ENCODE results near the gene MRNIP. TPM values are rescaled to one million over a fixed set of nuclear protein-coding genes. Genes with fewer than 3 reads are reported as not detected.

The MRNIP gene
- total RNA-seq, 1 experiment from 2014 or later: 36.2 TPM

DNA sequence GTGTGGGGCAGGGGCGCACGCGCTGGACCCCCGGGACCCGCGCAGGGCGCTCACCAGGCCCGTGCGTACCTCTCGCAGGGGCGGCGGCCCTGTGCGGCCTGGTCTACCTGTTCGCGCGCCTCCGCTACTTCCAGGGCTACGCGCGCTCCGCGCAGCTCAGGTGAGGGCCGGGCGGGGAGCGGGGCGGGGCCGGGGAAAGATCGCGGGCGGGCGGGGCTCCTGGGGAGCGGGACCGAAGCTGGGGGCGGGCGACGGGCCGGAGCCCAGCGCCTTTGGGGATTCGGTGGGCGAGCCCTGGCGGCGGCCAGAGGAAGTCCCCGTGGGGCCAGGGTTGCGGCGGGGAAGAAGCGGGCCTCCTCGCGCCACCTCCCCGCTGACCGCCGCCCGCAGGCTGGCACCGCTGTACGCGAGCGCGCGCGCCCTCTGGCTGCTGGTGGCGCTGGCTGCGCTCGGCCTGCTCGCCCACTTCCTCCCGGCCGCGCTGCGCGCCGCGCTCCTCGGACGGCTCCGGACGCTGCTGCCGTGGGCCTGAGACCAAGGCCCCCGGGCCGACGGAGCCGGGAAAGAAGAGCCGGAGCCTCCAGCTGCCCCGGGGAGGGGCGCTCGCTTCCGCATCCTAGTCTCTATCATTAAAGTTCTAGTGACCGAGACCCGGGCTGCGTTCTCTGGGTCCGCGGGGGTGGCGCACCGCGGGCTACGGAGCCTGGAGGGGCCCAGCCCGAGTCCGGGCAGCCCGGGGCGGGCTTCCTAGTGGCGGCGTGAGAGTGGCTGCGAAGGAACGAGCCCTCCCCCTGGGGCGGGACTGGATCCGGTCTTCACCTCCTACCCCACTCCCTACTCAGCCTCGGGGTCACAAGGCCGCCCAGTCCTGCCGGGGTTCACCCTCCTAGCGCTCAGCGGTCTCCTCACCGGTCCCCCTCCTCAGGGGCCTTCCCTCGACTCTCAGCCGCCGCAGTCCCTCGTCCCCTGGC is 62.5 kb downstream of the MRNIP start:
- no peaks in the 10 kb centered on the region for H3K27me3 ChIP-seq (ENCODE audit: insufficient read depth, low read length)
- no peaks in the 10 kb centered on the region for H3K9me2 ChIP-seq (ENCODE audit: insufficient read depth)
- peaks cover 5 to 20% of the 10 kb centered on the region in 2 experiments; a peak in 1 of 4 replicates for H3K36me3 ChIP-seq (ENCODE audit: control insufficient read depth in 1 of 2, insufficient read depth in 2 of 2, low read length in 2 of 2)
- H3K79me2 ChIP-seq (ENCODE audit: insufficient read depth, low read length): peaks cover 11% of the 10 kb centered on the region; the same call in 1 of the 2 replicates
- TF ChIP-seq, protein P1, sequence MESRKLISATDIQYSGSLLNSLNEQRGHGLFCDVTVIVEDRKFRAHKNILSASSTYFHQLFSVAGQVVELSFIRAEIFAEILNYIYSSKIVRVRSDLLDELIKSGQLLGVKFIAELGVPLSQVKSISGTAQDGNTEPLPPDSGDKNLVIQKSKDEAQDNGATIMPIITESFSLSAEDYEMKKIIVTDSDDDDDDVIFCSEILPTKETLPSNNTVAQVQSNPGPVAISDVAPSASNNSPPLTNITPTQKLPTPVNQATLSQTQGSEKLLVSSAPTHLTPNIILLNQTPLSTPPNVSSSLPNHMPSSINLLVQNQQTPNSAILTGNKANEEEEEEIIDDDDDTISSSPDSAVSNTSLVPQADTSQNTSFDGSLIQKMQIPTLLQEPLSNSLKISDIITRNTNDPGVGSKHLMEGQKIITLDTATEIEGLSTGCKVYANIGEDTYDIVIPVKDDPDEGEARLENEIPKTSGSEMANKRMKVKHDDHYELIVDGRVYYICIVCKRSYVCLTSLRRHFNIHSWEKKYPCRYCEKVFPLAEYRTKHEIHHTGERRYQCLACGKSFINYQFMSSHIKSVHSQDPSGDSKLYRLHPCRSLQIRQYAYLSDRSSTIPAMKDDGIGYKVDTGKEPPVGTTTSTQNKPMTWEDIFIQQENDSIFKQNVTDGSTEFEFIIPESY (IDR thresholded peaks at IDR 0.05; ENCODE audit: extremely low read depth, insufficient replicate concordance, low read length): no peak
- peak; percentile 29 for TF ChIP-seq YY1 (IDR thresholded peaks at IDR 0.05; ENCODE audit: extremely low read depth, insufficient replicate concordance, low read depth, low read length)
- TF ChIP-seq, protein P2, sequence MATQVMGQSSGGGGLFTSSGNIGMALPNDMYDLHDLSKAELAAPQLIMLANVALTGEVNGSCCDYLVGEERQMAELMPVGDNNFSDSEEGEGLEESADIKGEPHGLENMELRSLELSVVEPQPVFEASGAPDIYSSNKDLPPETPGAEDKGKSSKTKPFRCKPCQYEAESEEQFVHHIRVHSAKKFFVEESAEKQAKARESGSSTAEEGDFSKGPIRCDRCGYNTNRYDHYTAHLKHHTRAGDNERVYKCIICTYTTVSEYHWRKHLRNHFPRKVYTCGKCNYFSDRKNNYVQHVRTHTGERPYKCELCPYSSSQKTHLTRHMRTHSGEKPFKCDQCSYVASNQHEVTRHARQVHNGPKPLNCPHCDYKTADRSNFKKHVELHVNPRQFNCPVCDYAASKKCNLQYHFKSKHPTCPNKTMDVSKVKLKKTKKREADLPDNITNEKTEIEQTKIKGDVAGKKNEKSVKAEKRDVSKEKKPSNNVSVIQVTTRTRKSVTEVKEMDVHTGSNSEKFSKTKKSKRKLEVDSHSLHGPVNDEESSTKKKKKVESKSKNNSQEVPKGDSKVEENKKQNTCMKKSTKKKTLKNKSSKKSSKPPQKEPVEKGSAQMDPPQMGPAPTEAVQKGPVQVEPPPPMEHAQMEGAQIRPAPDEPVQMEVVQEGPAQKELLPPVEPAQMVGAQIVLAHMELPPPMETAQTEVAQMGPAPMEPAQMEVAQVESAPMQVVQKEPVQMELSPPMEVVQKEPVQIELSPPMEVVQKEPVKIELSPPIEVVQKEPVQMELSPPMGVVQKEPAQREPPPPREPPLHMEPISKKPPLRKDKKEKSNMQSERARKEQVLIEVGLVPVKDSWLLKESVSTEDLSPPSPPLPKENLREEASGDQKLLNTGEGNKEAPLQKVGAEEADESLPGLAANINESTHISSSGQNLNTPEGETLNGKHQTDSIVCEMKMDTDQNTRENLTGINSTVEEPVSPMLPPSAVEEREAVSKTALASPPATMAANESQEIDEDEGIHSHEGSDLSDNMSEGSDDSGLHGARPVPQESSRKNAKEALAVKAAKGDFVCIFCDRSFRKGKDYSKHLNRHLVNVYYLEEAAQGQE (IDR thresholded peaks at IDR 0.05; ENCODE audit: low read depth): no peak
- TF ChIP-seq EZH2phosphoT487 (IDR thresholded peaks at IDR 0.05; ENCODE audit: borderline replicate concordance): no peak
- no peak for TF ChIP-seq SRF (IDR thresholded peaks at IDR 0.05; ENCODE audit: low read depth)
- TF ChIP-seq ZNF274 (IDR thresholded peaks at IDR 0.05; ENCODE audit: low read depth, low read length): no peak
- TF ChIP-seq, protein P3, sequence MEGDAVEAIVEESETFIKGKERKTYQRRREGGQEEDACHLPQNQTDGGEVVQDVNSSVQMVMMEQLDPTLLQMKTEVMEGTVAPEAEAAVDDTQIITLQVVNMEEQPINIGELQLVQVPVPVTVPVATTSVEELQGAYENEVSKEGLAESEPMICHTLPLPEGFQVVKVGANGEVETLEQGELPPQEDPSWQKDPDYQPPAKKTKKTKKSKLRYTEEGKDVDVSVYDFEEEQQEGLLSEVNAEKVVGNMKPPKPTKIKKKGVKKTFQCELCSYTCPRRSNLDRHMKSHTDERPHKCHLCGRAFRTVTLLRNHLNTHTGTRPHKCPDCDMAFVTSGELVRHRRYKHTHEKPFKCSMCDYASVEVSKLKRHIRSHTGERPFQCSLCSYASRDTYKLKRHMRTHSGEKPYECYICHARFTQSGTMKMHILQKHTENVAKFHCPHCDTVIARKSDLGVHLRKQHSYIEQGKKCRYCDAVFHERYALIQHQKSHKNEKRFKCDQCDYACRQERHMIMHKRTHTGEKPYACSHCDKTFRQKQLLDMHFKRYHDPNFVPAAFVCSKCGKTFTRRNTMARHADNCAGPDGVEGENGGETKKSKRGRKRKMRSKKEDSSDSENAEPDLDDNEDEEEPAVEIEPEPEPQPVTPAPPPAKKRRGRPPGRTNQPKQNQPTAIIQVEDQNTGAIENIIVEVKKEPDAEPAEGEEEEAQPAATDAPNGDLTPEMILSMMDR (IDR thresholded peaks at IDR 0.05 in 2 of 3, conservative IDR thresholded peaks at IDR 0.05 in 1 of 3; ENCODE audit: borderline replicate concordance in 1 of 3, insufficient read depth in 1 of 3, low read depth in 2 of 3, low read length in 2 of 3): peak in 2 of 3 experiments; percentile 51 to 53; a peak in 4 of 6 replicates
- TF ChIP-seq POLR2A (IDR thresholded peaks at IDR 0.05; ENCODE audit: borderline replicate concordance, extremely low read depth, insufficient read depth, insufficient read length): peak; percentile 76
- peak; percentile 96 for TF ChIP-seq ZFX (IDR thresholded peaks at IDR 0.05)
- TF ChIP-seq POLR2AphosphoS5 (IDR thresholded peaks at IDR 0.05; ENCODE audit: low read depth, low read length): peak; percentile 85
- TF ChIP-seq ELF1 (IDR thresholded peaks at IDR 0.05; ENCODE audit: borderline replicate concordance, low read depth): no peak
- no peak for TF ChIP-seq TCF7L2 (IDR thresholded peaks at IDR 0.05; ENCODE audit: borderline replicate concordance, extremely low read depth, insufficient read depth, insufficient read length)
- TF ChIP-seq CEBPB (IDR thresholded peaks at IDR 0.05; ENCODE audit: low read depth): no peak
- TF ChIP-seq SP1 (IDR thresholded peaks at IDR 0.05; ENCODE audit: low read depth): no peak
- no peak for TF ChIP-seq RAD21 (IDR thresholded peaks at IDR 0.05; ENCODE audit: low read depth)
- TF ChIP-seq EZH2 (IDR thresholded peaks at IDR 0.05): no peak
- no peak overlapping the region for H2AFZ ChIP-seq (ENCODE audit: low read depth, low read length, poor library complexity, severe bottlenecking)
- no peaks in the 10 kb centered on the region for H4K20me1 ChIP-seq (ENCODE audit: insufficient read depth)
- ChIA-PET POLR2A (interaction anchor here (0.6 to 2.9 kb wide), 4 partner anchors 11 to 172 kb away, joined by 3 to 8 read pairs (median 5); partner anchors contain the start of genes HNRNPH1, MGAT4B and SQSTM1), RAD21 (ENCODE audit: low non-redundant PET in 1 of 2, low total read pairs in 2 of 2, uncharacterized antibody in 2 of 2, unreplicated experiment in 2 of 2) (interaction anchor here in 1 of 2 experiments (0.6 to 0.7 kb wide), 2 partner anchors 18 to 160 kb away, joined by 3 to 4 read pairs; no protein-coding TSS in a partner anchor), CTCF (interaction anchor here (0.6 to 1.0 kb wide), 7 partner anchors 10 to 563 kb away, joined by 3 to 6 read pairs (median 3); partner anchors contain the start of gene MAML1)
- DNase-seq (ENCODE audit: low read depth, low spot score) (no peak), ATAC-seq (peak; percentile 78)
- H3K4me1 ChIP-seq (ENCODE audit: control insufficient read depth in 1 of 2, insufficient read depth in 2 of 2, low read length in 2 of 2): peaks cover 9 to 22% of the 10 kb centered on the region in 2 experiments; a peak in 3 of 4 replicates
- peak overlapping the region; percentile 99 for H3K27ac ChIP-seq (ENCODE audit: low read depth, low read length)
- peak overlapping the region; percentile 88 for H3K9ac ChIP-seq (ENCODE audit: low read length)
- TSS peak; percentile 54 for BruUV-seq (replicated peaks)
- intact Hi-C loops (cut with micrococcal nuclease): loop anchor here (2.0 kb wide), 2 partner anchors 33 to 63 kb away; partner anchors contain the start of gene MAML1
- H3K4me3 ChIP-seq (replicated peaks in 1 of 2; ENCODE audit: low read depth in 1 of 2, low read length in 2 of 2): peak overlapping the region; percentile 65 to 84
- no peaks in the 10 kb centered on the region for H3K9me3 ChIP-seq (ENCODE audit: control insufficient read depth in 1 of 2, insufficient read depth in 1 of 2, low read depth in 1 of 2, low read length in 2 of 2)
- peak overlapping the region; percentile 99 for H3K4me2 ChIP-seq (ENCODE audit: low read length)
